HFFc6 (cell line): ENCODE data around the gene ABCA4. TPM values are rescaled to one million over a fixed set of nuclear protein-coding genes. Genes with fewer than 3 reads are reported as not detected.

ENCODE experiments used
- DNase-seq: peaks from one replicate; pipeline ENCODE4 v3.0.0-alpha.2; 2018
- H3K27ac Mint-ChIP-seq: 2 replicates; pipeline ENCODE4 v1.8.0; 2020; ENCODE audit warnings: mild to moderate bottlenecking, mixed read lengths
- H3K27me3 Mint-ChIP-seq: 2 replicates; pipeline ENCODE4 v1.8.0; 2021; ENCODE audit warnings: mild to moderate bottlenecking, moderate library complexity, mixed read lengths; ENCODE audit not compliant: insufficient read depth
- H3K36me3 Mint-ChIP-seq: 2 replicates; pipeline ENCODE4 v1.8.0; 2021; ENCODE audit warnings: low read depth, mixed read lengths
- H3K4me1 Mint-ChIP-seq: 2 replicates; pipeline ENCODE4 v1.8.0; 2020; ENCODE audit warnings: low read depth, mixed read lengths
- H3K4me3 Mint-ChIP-seq: 2 replicates; pipeline ENCODE4 v1.8.0; 2020; ENCODE audit warnings: mild to moderate bottlenecking, moderate library complexity, mixed read lengths
- H3K9me3 Mint-ChIP-seq: 2 replicates; pipeline ENCODE4 v1.8.0; 2020; ENCODE audit warnings: mild to moderate bottlenecking, mixed read lengths
- total RNA-seq, 6 experiments: library from RNA; stranded (reverse); fragmentation: NEBNext Ultra II Directional; extraction: Animal tissue kit (Norgen Biotek cat#: 25700); gene quantifications; 2 replicates in 1 of 6; 3 replicates in 5 of 6; pipeline ENCODE4 v1.2.3, GENCODE V29; 2021
- TF ChIP-seq, protein P1 (sequence below): fragments of 200-600 bp; sonication (generic); IDR thresholded peaks from 2 replicates; pipeline ENCODE4 v1.5.0; 2021; ENCODE audit warnings: antibody characterized with exemption, mild to moderate bottlenecking

The ABCA4 gene
- total RNA-seq, 6 experiments from 2014 or later: 0.03 to 0.09 (median 0.05) TPM; not detected in 3

DNA sequence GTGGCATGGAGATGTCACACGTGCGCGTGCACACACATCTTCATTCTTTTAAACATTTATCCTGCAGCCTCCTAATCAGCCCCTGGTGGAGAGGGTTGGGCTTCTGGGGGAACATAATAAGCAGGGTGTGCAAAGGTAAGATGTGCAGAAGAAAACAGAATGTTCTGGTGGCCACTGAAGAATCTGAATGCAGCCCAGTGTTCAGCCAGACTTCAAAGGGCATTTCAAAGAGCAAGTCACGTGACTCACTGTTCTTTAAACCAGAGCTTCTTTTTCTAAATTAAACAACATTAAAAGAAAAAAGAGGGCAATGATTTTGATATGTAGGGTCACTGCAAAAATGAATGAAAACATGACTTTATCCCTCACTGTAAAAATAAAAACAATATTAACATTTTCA is 89.8 kb downstream of the ABCA4 start:
- no peak overlapping the region for H3K4me3 Mint-ChIP-seq
- peaks cover 22% of the 10 kb centered on the region for H3K4me1 Mint-ChIP-seq
- TF ChIP-seq, protein P1, sequence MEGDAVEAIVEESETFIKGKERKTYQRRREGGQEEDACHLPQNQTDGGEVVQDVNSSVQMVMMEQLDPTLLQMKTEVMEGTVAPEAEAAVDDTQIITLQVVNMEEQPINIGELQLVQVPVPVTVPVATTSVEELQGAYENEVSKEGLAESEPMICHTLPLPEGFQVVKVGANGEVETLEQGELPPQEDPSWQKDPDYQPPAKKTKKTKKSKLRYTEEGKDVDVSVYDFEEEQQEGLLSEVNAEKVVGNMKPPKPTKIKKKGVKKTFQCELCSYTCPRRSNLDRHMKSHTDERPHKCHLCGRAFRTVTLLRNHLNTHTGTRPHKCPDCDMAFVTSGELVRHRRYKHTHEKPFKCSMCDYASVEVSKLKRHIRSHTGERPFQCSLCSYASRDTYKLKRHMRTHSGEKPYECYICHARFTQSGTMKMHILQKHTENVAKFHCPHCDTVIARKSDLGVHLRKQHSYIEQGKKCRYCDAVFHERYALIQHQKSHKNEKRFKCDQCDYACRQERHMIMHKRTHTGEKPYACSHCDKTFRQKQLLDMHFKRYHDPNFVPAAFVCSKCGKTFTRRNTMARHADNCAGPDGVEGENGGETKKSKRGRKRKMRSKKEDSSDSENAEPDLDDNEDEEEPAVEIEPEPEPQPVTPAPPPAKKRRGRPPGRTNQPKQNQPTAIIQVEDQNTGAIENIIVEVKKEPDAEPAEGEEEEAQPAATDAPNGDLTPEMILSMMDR: no peak
- H3K27ac Mint-ChIP-seq: no peak overlapping the region
- no peaks in the 10 kb centered on the region for H3K36me3 Mint-ChIP-seq
- H3K9me3 Mint-ChIP-seq: no peaks in the 10 kb centered on the region
- peaks cover 9% of the 10 kb centered on the region for H3K27me3 Mint-ChIP-seq
- DNase-seq: no peak

DNA sequence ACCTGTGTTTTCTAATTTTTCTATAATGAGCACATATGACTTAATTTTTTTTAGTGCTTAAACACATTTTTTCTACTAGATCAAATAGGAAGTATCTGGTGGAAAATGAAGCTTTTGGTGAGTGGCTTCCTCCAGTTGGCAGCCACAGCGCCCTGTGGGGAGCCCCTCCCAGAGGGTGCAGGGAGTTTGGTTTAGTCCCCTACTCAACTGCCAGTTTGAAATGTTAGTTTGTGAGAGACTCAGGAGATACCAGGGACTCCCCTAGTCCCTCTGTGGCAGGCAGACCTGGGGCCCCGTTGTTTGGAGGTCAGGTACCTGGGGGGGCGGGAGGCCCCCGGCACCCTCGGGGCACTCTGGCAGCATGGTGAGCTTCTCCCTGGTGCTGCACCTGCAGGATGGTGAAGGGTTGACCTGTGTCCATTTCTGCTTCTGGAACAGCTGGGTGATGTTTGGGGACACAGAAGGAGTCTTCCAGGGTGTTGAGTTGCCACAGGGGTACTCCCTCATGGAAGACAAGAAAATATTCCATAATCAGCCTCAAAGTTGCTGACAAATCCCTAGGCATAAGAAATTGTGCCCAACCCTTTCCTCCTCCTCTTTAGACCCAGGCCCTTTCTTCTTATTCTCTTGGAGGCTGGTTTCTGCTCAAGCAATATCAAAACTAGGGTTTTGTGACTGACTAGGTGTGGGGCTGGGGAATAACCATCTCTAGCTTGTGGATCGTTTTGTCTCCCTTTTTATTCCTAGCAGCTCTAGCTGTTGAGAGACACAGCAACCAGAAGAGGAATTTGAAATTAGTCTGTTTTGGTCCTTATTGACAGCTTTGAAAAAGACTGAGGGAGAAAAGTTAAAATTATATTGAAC is 91.6 kb downstream of the ABCA4 start:
- H3K27ac Mint-ChIP-seq: no peak overlapping the region
- no peaks in the 10 kb centered on the region for H3K36me3 Mint-ChIP-seq
- TF ChIP-seq, protein P1: no peak
- DNase-seq: no peak
- peaks cover 26% of the 10 kb centered on the region for H3K4me1 Mint-ChIP-seq
- peaks cover 5% of the 10 kb centered on the region for H3K27me3 Mint-ChIP-seq
- no peak overlapping the region for H3K4me3 Mint-ChIP-seq
- H3K9me3 Mint-ChIP-seq: no peaks in the 10 kb centered on the region

DNA sequence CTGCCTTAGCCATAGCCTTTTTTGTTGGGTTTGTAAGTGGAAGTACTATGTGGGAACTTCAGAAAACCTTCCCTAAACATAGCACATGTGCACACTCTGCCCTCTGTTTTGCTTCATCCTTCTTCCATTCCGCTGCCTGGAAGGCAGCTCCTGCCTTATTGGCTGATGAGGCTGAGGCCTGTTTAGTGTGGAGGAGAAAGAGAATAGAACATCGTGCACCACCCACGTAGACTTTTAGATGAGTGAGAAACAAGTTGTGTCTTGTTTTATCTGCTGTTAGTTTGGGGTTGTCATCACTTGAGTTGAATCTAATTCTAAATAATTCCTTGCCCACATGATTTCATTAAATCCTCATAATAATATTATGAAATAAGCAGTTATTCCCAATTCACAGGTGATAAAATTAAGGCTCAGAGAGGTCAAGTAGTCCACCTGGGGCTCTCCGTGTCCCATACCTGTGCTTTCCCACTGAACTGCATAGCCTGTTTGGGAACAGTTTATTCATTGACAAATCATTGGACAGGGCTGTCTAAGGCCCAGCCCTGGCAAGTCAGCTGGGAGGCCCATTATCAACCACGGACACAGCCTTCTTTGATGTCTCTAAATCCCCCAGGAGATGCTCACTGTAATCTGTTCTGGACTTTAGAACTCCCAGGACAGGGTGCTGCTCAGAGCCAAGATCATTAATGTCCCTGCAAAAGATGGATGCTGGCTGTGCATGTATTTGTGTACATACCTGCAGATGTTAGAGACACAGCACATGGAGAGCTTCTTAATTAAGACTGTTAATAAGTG is 93.0 kb downstream of the ABCA4 start:
- H3K9me3 Mint-ChIP-seq: no peaks in the 10 kb centered on the region
- H3K4me3 Mint-ChIP-seq: no peak overlapping the region
- H3K4me1 Mint-ChIP-seq: peaks cover 18% of the 10 kb centered on the region
- no peak for DNase-seq
- no peak overlapping the region for H3K27ac Mint-ChIP-seq
- no peaks in the 10 kb centered on the region for H3K36me3 Mint-ChIP-seq
- TF ChIP-seq, protein P1: no peak
- H3K27me3 Mint-ChIP-seq: peaks cover 5% of the 10 kb centered on the region

DNA sequence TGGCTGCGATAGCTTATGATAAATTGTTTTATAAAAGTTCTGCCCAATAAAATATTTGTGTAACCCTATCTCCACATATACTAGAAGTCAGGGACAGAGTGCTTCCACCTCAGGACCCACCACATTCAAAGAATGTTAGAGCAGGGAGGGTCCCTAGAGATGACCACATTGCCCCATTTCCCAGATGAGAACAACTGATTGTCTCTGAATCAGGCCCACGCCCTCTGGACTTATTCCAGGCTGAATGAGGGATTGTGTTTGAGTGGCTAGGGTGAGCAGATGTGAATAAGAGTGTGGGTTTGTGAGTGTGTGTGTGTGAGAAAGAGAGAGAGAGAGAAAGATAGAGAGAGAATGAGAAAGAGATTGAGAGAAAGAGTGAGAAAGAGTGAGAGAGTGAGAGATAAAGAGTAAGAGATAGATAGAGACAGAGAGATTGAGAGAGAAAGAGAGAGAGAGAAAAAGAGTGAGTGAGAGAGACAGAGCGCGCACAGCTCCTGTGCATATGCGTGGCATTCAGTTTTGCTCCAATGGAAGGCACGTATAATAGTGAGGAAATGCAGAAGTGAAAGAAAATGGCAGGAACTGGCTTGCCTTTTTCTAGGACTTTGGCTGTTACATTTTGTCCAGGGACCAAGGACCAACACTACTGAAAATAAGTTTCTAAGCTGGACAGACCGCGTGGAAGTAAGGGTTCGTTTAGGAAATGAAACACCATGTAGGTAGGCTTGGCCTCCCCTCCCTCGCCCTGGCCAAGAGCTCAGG is 94.1 kb downstream of the ABCA4 start:
- H3K27me3 Mint-ChIP-seq: peaks cover 9% of the 10 kb centered on the region
- DNase-seq: no peak
- H3K27ac Mint-ChIP-seq: no peak overlapping the region
- H3K4me1 Mint-ChIP-seq: peaks cover 27% of the 10 kb centered on the region
- TF ChIP-seq, protein P1: no peak
- H3K9me3 Mint-ChIP-seq: no peaks in the 10 kb centered on the region
- no peak overlapping the region for H3K4me3 Mint-ChIP-seq
- no peaks in the 10 kb centered on the region for H3K36me3 Mint-ChIP-seq
